Activated CD8-positive, alpha-beta memory T cell treated with anti-CD3 and anti-CD28 coated beads for 36 hours (primary cell): ENCODE measurements around the gene PRKX. TPM values are rescaled to one million over a fixed set of nuclear protein-coding genes. Genes with fewer than 3 reads are reported as not detected.
"Not testable (repeated sequence)": the region's sequence is repeated elsewhere in the genome, so short reads cannot be mapped to it uniquely, and the experiment has no call there.

Source experiments
- CTCF ChIA-PET: fragments of 350-600 bp; sonication (Branson Sonifier 250); formaldehyde crosslinking; loops from one replicate; lab custom pipeline; 2021; ENCODE audit warnings: antibody characterized with exemption; lab: Charles Lee
- POLR2A ChIA-PET: fragments of 350-600 bp; sonication (Branson Sonifier 250); formaldehyde crosslinking; loops from one replicate; lab custom pipeline; 2021; ENCODE audit warnings: antibody characterized with exemption; lab: Charles Lee
- total RNA-seq, 2 experiments: library from RNA; stranded (reverse); gene quantifications; one replicate each; pipeline ENCODE4 v1.2.3, GENCODE V29; 2021

PRKX gene
- 10 to 100 TPM; 53.6 to 56.6 TPM for total RNA-seq

- CTCF ChIA-PET = no interaction called here
- POLR2A ChIA-PET = interaction anchor here (0.9 kb wide), 2 partner anchors 14 to 101 kb away, joined by 3 read pairs; no protein-coding TSS in a partner anchor
Observed at GRCh38 chrX:3713225-3713936, at the start of gene PRKX. Gene PRKX (minus strand): TSS chrX:3713649. CDS start chrX:3713253, 396 bp downstream.

GRCh38 chrX:3763111-3763510 is 49.7 kb upstream of the PRKX start:
- ChIA-PET POLR2A (no interaction called here), CTCF (no interaction called here)

- CTCF ChIA-PET = no interaction called here
- POLR2A ChIA-PET = no interaction called here
Observed at GRCh38 chrX:3757510-3758025, 44.1 kb upstream of the PRKX start.

GRCh38 chrX:3748052-3748559 is 34.7 kb upstream of the PRKX start:
- POLR2A ChIA-PET = no interaction called here
- CTCF ChIA-PET = no interaction called here

- CTCF ChIA-PET = no interaction called here
Observed at GRCh38 chrX:3743801-3744439, 30.5 kb upstream of the PRKX start.

GRCh38 chrX:3740946-3741345 is 27.5 kb upstream of the PRKX start:
- CTCF ChIA-PET = not testable (repeated sequence)

More at GRCh38 chrX:3743801-3744439, 30.5 kb upstream of the PRKX start:
- POLR2A ChIA-PET = interaction anchor here (0.5 to 0.6 kb wide), 2 partner anchors 45 to 368 kb away, joined by 3 to 6 read pairs; no protein-coding TSS in a partner anchor

GRCh38 chrX:3738509-3738908 is 25.1 kb upstream of the PRKX start:
- ChIA-PET CTCF (no interaction called here), POLR2A (interaction anchor here (1.1 kb wide), 1 partner anchor 26 kb away, joined by 9 read pairs; no protein-coding TSS in a partner anchor)

More at GRCh38 chrX:3740946-3741345, 27.5 kb upstream of the PRKX start:
- POLR2A ChIA-PET = not testable (repeated sequence)

- CTCF ChIA-PET = not testable (repeated sequence)
Observed at GRCh38 chrX:3736536-3736935, 23.1 kb upstream of the PRKX start.

GRCh38 chrX:3735891-3736290 is 22.4 kb upstream of the PRKX start:
- POLR2A ChIA-PET, CTCF ChIA-PET: not testable (repeated sequence)

More at GRCh38 chrX:3736536-3736935, 23.1 kb upstream of the PRKX start:
- POLR2A ChIA-PET = not testable (repeated sequence)

- POLR2A ChIA-PET, CTCF ChIA-PET: not testable (repeated sequence)
Observed at GRCh38 chrX:3734456-3734855, 21.0 kb upstream of the PRKX start.

- ChIA-PET POLR2A (no interaction called here), CTCF (no interaction called here)
Observed at GRCh38 chrX:3733043-3733430, 19.6 kb upstream of the PRKX start.

- CTCF ChIA-PET, POLR2A ChIA-PET: not testable (repeated sequence)
Observed at GRCh38 chrX:3732326-3733042, 19.0 kb upstream of the PRKX start.

- CTCF ChIA-PET = no interaction called here
- POLR2A ChIA-PET = no interaction called here
Observed at GRCh38 chrX:3728454-3728853, 15.0 kb upstream of the PRKX start.

- POLR2A ChIA-PET = not testable (repeated sequence)
Observed at GRCh38 chrX:3723460-3723859, 10.0 kb upstream of the PRKX start.

GRCh38 chrX:3717742-3718420 is 4.4 kb upstream of the PRKX start:
- CTCF ChIA-PET = no interaction called here
- POLR2A ChIA-PET = no interaction called here

More at GRCh38 chrX:3723460-3723859, 10.0 kb upstream of the PRKX start:
- CTCF ChIA-PET = not testable (repeated sequence)

- POLR2A ChIA-PET = no interaction called here
- CTCF ChIA-PET = no interaction called here
Observed at GRCh38 chrX:3715921-3716320, 2.5 kb upstream of the PRKX start.

GRCh38 chrX:3714706-3715479 is 1.4 kb upstream of the PRKX start:
- CTCF ChIA-PET = not testable (repeated sequence)

GRCh38 chrX:3713937-3714434 is 537 bp upstream of the PRKX start:
- POLR2A ChIA-PET = interaction anchor here (0.9 kb wide), 2 partner anchors 14 to 100 kb away, joined by 3 read pairs; no protein-coding TSS in a partner anchor
- CTCF ChIA-PET = no interaction called here

More at GRCh38 chrX:3714706-3715479, 1.4 kb upstream of the PRKX start:
- POLR2A ChIA-PET = not testable (repeated sequence)
